ENCODE results near the gene AARSD1.
A peak's percentile ranks its signal among the peaks of the same experiment; 100 is the strongest.

AARSD1 gene

GRCh38 chr17:42964161-42964932 is at the start of gene AARSD1:
TSS of gene AARSD1 (minus strand) at chr17:42964454. CDS start at chr17:42964440, 14 bp downstream.
- peak within 1 kb of the TSS; percentile 68 for H3K9ac ChIP-seq
- H3K4me1 ChIP-seq (ENCODE audit: low read depth, poor library complexity, severe bottlenecking): peaks cover 35% of the 10 kb centered on the region
- H3K36me3 ChIP-seq (ENCODE audit: insufficient read depth): peaks cover 15% of the 10 kb centered on the region; the same call in 1 of the 2 replicates
- H3K4me2 ChIP-seq: peak within 1 kb of the TSS; percentile 97
- H3K79me2 ChIP-seq (ENCODE audit: insufficient read depth, low read depth): peaks cover 22% of the 10 kb centered on the region
- peak within 1 kb of the TSS; percentile 83 for H2AFZ ChIP-seq (ENCODE audit: low read depth)
- no peaks in the 10 kb centered on the region for H3K27me3 ChIP-seq (ENCODE audit: insufficient read depth, low read depth)
- no peak within 1 kb of the TSS for H3K4me3 ChIP-seq (IDR thresholded peaks at IDR 0.05; ENCODE audit: insufficient read depth, low read depth, low read length)
- no peaks in the 10 kb centered on the region for H4K20me1 ChIP-seq (ENCODE audit: insufficient read depth)
- TF ChIP-seq CTCF (conservative IDR thresholded peaks at IDR 0.05; ENCODE audit: low read depth, low read length): no peak
- peak within 1 kb of the TSS; percentile 60 for H3K27ac ChIP-seq

GRCh38 chr17:43013296-43013695 is 49.0 kb upstream of the AARSD1 start:
- no peaks in the 10 kb centered on the region for H3K79me2 ChIP-seq (ENCODE audit: insufficient read depth, low read depth)
- H3K27me3 ChIP-seq (ENCODE audit: insufficient read depth, low read depth): no peaks in the 10 kb centered on the region
- TF ChIP-seq CTCF (conservative IDR thresholded peaks at IDR 0.05; ENCODE audit: low read depth, low read length): no peak
- peaks cover 4% of the 10 kb centered on the region for H3K4me1 ChIP-seq (ENCODE audit: low read depth, poor library complexity, severe bottlenecking)
- H3K4me2 ChIP-seq: no peak overlapping the region
- no peaks in the 10 kb centered on the region for H3K36me3 ChIP-seq (ENCODE audit: insufficient read depth)
- no peak overlapping the region for H2AFZ ChIP-seq (ENCODE audit: low read depth)
- no peaks in the 10 kb centered on the region for H4K20me1 ChIP-seq (ENCODE audit: insufficient read depth)
- H3K27ac ChIP-seq: no peak overlapping the region
- no peak overlapping the region for H3K9ac ChIP-seq
- H3K4me3 ChIP-seq (IDR thresholded peaks at IDR 0.05; ENCODE audit: insufficient read depth, low read depth, low read length): no peak overlapping the region

GRCh38 chr17:43011728-43012472 is 47.6 kb upstream of the AARSD1 start:
- H3K27me3 ChIP-seq (ENCODE audit: insufficient read depth, low read depth): no peaks in the 10 kb centered on the region
- no peak overlapping the region for H3K4me3 ChIP-seq (IDR thresholded peaks at IDR 0.05; ENCODE audit: insufficient read depth, low read depth, low read length)
- peaks cover 8% of the 10 kb centered on the region for H3K4me1 ChIP-seq (ENCODE audit: low read depth, poor library complexity, severe bottlenecking)
- no peak overlapping the region for H3K9ac ChIP-seq
- no peak for TF ChIP-seq CTCF (conservative IDR thresholded peaks at IDR 0.05; ENCODE audit: low read depth, low read length)
- no peak overlapping the region for H3K4me2 ChIP-seq
- peaks cover 4% of the 10 kb centered on the region; the same call in 1 of the 2 replicates for H3K79me2 ChIP-seq (ENCODE audit: insufficient read depth, low read depth)
- no peaks in the 10 kb centered on the region for H3K36me3 ChIP-seq (ENCODE audit: insufficient read depth)
- no peak overlapping the region for H3K27ac ChIP-seq
- H4K20me1 ChIP-seq (ENCODE audit: insufficient read depth): no peaks in the 10 kb centered on the region
- H2AFZ ChIP-seq (ENCODE audit: low read depth): no peak overlapping the region

GRCh38 chr17:43010667-43011308 is 46.5 kb upstream of the AARSD1 start:
- Histone ChIP-seq H2AFZ (ENCODE audit: low read depth) (no peak overlapping the region), H3K27ac (no peak overlapping the region), H4K20me1 (ENCODE audit: insufficient read depth) (no peaks in the 10 kb centered on the region), H3K36me3 (ENCODE audit: insufficient read depth) (no peaks in the 10 kb centered on the region), H3K4me3 (IDR thresholded peaks at IDR 0.05; ENCODE audit: insufficient read depth, low read depth, low read length) (no peak overlapping the region), H3K9ac (no peak overlapping the region), H3K4me2 (no peak overlapping the region), H3K27me3 (ENCODE audit: insufficient read depth, low read depth) (no peaks in the 10 kb centered on the region), H3K79me2 (ENCODE audit: insufficient read depth, low read depth) (peaks cover 4% of the 10 kb centered on the region; the same call in 1 of the 2 replicates), H3K4me1 (ENCODE audit: low read depth, poor library complexity, severe bottlenecking) (peaks cover 12% of the 10 kb centered on the region)
- TF ChIP-seq CTCF (conservative IDR thresholded peaks at IDR 0.05; ENCODE audit: low read depth, low read length): no peak
